GM21526 (cell line): ENCODE measurements around the gene RHO.
"Not testable (repeated sequence)": the region's sequence is repeated elsewhere in the genome, so short reads cannot be mapped to it uniquely, and the experiment has no call there.

Source experiments
- ATAC-seq: cut with Tn5 transposase; IDR thresholded peaks from one replicate; pipeline ENCODE4 v1.9.1; 2021; ENCODE audit warnings: moderate library complexity; ENCODE audit not compliant: unreplicated experiment, low FRiP score

RHO gene

DNA sequence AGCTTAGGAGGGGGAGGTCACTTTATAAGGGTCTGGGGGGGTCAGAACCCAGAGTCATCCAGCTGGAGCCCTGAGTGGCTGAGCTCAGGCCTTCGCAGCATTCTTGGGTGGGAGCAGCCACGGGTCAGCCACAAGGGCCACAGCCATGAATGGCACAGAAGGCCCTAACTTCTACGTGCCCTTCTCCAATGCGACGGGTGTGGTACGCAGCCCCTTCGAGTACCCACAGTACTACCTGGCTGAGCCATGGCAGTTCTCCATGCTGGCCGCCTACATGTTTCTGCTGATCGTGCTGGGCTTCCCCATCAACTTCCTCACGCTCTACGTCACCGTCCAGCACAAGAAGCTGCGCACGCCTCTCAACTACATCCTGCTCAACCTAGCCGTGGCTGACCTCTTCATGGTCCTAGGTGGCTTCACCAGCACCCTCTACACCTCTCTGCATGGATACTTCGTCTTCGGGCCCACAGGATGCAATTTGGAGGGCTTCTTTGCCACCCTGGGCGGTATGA lies at the start of gene RHO:
Gene RHO, plus strand, starts transcription at position 51 of the 512 bp plus-strand sequence. Its CDS starts 95 bp downstream, at position 146.
- ATAC-seq, result no peak

DNA sequence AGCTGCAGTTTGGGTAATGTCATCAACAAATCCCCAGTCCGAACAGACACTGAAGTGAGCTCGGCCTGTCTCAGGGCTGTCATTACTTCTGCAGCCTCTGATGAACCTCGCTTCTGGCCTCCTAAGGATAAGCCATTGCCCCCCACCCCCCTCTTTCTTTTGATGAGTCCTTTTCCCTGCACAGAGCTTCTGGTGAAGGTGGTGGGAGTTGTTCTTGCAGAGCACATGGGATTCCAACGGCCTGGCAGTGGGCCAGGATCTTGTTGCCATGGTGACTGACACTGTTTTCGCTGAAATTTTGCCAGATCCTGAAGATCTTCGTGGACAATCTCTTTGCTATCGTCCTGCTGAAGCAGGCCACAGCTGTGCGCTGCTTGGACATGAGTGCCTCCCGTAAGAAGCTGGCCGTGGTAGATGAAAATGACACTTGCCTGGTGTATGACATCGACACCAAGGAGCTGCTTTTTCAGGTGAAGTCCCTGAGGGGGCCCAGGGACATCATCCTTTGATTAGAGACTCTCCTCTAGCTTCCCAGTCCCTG lies 47.1 kb upstream of the RHO start:
- not testable (repeated sequence) for ATAC-seq

DNA sequence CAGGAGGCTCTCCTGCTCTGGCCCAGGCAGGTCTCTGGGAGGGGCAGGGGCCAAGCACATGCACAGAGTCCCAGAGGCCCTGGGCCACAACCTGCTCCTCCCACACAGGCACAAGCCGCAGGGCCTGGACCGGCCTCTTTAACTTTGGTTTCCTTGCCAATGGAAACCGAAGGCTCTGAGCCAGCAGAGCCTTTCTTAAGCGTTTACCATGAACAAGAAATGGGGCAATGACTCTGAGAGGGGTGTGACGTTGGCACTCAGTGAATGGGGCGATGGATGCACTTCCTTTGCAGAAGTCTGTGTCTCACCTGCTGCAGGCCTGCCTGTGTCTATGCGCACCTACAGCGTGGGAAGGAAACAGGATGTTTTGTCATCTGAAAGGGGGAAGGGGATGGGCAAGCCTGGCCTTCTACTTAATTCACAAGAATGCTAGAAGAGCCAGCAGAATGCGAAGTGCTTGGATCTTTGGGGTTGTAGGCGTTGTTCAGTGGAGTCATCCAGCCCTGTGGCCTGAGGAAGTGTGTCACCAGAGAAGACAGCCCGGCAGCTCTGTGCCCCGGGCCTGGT lies 46.6 kb upstream of the RHO start:
- ATAC-seq, result no peak

DNA sequence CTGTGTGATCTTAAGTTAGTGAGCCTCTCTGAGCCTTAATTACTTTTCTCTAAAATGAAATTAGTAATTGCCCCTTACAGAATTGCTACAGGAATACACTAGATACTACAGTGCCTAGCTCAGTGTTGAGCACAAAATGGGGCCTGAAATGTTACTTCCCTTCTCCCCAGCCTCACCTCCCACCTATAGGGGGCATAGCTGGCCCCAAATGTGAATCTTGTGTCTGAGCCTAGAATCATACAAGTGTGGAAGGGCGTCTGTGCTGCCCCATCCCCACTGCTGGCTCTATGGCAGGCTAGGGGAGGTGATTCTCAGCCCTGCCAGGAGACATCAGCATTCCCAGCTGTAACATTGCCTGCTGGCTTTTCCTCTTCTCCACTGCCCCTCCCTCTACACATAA lies 45.7 kb upstream of the RHO start:
- ATAC-seq, result no peak

DNA sequence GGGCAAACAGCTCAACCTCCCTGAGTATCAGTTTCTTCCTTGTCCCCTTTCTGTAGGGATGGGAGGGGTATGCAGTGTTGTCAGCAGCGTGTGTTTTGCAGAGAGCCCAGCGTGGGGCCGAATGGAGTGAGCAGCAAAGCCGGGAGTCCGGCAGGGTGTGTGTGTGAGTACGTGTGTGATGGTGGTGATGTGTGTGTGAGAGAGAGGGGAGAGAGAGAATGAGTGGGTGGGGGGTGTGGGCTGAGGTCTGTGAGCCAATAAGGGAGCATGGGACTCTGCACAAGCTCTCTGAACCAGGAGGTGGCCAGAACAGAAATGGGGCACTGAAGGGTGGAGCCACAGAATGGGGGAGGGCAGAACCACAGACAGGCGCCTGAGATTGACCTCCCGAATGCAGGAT lies 44.6 kb upstream of the RHO start:
- ATAC-seq, result no peak

DNA sequence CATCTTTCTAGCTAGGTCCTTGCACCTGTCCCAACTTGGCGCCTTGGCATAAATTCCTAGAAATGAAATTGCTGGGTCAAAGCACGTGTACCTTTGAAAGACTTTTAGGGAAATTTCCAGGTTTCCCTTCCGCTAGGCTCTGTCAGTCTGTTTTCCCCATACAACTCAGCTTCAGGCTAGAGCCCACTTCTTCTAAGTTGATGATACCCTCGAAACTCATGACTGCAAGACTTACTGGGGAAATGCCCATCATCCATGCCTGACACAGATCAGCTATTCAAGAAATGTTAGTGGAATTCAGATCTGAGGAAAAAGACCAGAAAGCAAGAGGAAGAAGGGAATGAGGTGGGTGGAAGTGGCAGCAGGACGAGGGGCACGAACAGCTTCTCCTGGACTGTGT lies 43.3 kb upstream of the RHO start:
- not testable (repeated sequence) for ATAC-seq

DNA sequence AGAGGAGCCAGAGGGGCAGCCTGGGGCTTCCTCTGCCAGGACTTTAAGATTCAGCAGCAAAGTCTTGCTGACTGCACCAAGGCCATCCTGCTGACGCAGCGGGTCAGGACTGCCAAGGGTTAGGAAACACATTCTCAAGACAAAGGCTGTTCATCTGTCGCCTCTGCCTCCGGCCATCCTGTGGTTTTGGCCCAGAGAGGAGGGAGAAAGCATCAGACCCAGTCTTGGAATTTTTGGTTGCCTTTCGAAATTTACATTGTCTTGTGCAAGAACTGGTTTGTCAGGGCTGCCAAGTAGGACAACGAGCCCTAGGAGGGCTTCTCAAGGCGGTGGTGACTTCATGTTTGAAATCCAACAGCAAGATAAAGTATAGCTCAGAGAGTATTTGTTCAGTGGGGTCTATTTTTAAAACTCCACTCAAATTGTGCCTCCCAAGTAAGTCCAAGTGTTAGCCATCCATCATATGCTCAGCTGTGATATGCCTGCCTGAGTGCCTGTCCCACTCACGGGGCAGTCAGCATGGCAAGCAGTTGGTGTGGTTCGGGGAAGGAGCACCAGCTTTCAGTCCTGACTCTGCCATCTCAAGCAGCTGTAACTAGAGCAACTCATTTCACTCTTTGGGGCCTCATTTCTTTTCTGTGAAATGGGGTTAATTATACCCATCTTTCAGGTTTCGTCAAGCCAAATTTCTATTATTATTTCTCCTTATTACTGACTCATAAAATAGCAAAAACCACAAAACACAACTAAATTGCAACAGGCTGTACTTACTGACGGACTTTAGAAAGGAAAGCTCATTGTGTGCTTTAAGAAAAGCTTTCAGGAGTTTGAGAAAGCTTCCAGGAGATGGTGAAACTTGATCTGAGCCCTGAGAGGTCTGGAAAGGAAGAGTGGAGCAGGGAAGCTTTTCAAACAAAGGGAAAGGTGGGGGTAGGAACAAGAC lies 42.4 kb upstream of the RHO start:
- no peak for ATAC-seq

DNA sequence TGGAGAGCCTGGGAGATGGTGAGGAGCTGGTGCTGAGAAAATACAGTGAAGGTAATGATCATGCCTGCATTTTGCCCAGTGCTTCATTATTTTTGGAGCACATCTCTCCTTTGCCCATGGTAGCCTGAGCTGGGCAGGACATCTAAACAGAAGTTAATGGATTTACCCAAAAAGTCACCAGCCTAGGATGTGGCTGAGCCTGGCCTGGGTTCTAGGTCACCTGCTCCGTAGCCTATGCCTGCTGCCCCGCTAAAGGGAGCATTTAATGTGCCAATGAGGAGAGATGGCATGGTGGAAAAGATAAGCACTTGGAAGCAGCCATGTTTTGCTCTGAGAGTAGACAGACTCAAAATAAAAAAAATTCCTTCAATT lies 41.8 kb upstream of the RHO start:
- ATAC-seq, result no peak

DNA sequence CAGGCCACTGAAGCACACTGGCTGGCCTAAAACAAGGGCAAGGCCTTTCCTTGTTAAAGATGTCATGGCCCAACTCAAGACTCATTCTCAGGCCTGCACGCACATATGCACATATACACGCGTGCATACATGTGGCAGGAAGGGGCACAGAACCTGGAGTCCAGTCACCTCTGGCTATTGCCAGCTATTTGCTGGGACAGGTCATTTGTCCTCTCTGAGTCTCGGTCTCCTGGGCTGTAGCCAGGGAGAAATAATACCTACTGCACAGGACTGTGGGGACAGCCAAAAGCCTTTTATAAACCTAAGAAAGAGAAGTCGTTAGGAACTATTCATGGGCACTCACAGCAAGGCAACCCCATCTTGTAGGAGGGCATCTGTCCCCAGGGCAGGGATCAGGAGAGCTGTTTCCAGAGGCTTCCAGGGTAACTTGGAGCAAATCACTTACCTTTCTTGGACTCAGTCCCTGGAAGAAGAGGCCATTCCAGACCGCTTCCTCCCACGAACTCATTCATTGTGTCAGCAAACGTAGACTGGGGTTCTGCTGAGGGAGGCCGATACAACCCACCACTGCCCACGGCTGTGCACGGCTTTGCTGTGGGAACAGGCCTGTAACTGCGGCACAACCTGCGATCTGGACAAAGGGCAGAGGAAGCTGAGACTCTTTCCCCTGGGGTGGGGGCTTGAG lies 41.1 kb upstream of the RHO start:
- no peak for ATAC-seq

DNA sequence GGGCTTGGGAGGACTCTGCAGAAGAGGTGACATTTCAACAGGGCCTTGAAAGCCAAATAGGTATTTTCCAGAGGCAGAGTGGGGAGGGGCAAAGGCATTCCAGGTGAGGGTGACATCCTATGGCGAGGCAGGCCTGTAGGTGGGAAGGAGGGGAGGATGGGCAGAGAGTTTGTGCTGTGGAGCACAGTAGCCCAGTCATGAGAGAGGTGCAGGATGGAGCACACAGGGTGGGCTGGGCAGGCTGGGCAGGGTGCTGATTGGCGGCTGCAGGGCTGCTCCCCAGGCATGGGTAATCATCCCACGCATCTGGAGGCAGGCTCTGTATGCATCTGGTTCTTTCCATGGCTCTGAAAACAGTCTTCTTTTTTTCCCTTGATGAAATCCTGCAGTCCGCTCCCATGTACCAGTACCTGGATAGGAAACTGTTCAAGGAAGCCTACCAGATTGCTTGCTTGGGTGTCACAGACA lies 40.5 kb upstream of the RHO start:
- ATAC-seq, result not testable (repeated sequence)

DNA sequence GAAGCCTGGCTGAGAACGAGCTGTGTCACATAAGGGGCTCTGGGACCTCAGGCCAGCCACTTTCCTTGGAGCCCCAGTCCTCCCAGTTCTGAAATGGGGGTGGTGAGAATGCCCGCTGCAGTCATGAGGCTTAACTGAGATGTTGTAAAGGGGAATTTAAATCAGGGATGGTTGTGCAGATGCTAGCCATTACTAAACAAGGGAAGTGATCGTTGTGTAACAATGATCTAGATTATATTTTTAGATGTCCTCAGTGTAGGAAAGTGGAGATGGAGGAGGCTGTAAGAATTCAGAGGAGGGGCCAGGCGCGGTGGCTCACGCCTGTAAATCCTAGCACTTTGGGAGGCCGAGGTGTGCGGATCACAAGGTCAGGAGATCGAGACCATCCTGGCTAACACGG lies 39.2 kb upstream of the RHO start:
- ATAC-seq, result not testable (repeated sequence)

DNA sequence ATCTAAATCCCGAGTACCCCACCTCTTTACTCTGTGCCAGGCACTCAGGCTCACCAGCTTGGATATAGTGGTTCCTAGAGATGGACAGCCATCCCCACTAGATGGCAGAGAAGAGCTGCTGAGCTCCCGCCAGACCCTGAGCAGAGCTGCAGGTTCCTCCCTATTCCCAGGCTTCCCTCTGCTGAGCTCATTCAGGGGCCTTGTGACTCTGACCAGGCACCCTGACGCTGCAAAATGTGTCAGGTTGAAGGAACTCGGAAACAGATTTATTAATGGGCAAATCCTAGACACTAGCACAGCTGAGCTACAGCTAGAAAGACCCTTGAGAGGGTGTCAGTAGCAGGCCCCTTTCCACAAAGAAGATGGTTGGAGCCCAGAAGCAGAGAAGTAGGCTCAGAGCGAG lies 38.2 kb upstream of the RHO start:
- no peak for ATAC-seq

DNA sequence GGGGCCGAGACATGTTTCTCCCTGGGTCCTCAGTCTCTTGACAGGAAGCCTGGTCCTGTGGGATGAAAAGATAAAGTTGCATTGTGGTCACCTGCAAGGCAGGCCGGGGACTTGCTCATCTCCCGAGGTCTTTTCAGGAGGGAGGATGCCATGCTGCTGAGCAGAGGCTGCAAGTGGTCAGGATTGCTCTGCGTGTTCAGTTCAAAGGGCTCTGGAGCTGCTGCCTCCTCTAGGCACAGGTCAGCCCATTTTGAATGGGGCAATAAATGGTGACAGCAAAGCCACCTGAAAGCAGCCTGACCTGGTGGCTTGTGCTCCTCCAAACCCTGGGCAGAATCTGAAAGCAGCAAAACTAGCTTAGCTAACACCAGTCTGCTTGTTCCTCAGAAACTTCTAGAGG lies 37.4 kb upstream of the RHO start:
- not testable (repeated sequence) for ATAC-seq

DNA sequence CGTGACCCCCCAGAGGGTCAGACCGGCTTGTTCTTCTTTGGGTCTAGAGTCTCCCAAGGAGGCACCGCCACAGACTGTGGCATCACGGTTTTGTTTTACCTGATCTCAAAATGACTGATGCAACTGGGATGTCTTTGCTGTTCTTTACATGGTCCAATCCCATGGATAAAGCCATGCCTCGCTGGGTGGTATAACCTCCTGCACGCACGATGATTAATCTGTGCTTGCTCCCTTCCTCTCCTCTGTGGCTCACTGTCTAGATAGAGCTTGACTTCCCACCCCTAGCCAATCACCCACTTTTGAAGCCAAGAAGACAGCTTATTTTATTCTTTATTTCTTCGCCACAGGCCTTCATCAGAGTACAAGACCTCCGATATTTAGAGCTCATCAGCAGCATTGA lies 36.6 kb upstream of the RHO start:
- ATAC-seq, result no peak

DNA sequence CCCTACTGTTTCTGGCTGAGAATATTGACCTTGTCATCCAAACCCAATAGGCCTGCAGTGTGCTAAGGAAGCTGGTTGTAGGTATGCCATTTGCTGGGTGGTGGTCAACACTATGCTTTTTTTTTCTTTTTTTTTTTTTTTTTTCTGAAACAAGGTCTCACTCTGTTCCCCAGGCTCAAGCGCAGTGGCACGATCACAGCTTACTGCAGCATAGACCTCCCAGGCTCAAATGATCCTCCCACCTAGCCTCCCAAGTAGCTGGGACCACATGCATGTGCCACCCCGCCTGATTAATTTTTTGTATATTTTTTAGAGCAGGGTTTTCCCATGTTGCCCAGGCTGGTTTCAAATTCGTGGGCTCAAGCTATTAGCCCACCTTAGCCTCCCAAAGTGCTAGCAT lies 35.7 kb upstream of the RHO start:
- ATAC-seq, result no peak

DNA sequence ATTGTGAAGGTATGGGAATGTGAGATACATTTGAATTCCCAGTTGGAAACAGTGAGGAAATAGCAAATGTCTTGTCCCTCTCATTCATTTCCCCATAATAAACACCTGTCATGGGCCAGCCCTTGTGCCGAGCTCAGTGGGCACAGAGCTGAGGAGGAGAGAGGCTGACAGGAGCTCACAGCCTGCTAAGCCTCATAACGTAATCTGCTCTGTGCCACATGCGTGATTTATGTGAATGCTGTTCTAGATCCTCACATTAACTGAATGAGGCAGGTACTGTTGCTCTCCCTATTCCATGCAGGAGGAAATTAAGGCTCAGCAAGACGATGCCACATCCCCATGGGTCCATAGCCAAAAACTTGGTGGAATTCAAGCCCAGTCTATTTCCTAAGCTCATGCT lies 35.2 kb upstream of the RHO start:
- no peak for ATAC-seq

DNA sequence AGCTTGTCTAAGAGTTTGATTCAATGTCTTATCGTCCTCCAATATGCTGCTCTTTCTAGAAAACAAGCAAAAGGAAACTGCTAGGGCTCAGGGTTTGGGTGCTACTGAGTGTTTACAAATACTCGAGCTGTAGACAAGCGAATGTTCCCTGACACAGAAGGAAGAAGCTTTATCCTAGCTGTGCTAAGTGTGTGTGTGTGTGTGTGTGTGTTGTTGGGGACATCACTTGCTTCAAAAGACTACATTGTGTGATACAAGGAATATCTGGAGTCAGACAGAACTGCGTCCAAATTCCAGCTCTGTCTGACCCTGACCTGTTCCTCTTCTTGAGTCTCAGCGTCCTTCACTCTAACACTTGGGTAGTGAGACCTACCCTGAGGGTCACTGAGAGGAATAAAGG lies 33.9 kb upstream of the RHO start:
- ATAC-seq, result not testable (repeated sequence)

DNA sequence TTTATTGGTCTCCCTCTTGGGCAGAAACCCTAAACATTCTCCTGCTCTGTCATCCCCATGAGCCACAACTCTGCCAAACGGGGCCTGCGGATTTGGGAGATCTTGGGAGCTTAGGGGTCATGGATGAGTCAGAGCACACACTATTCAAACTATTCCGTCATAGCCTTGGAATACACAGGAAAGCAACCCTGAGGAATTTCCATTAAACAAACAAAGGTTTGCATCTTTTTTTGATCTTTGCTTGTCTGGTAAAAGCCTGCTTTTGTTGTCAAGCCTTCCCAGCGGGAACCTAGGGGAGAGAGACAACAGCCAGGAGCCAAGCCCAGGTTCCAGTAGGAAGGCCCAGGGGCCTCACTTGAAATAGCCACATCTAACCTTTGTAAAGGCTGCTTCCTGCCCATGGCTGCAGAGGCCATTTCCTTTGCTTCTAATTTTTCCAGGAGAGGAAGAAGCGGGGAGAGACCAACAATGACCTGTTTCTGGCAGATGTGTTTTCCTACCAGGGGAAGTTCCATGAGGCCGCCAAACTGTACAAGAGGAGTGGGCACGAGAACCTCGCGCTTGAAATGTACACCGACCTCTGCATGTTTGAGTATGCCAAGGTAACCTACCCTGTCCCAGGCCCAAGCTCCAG lies 33.3 kb upstream of the RHO start:
- not testable (repeated sequence) for ATAC-seq

DNA sequence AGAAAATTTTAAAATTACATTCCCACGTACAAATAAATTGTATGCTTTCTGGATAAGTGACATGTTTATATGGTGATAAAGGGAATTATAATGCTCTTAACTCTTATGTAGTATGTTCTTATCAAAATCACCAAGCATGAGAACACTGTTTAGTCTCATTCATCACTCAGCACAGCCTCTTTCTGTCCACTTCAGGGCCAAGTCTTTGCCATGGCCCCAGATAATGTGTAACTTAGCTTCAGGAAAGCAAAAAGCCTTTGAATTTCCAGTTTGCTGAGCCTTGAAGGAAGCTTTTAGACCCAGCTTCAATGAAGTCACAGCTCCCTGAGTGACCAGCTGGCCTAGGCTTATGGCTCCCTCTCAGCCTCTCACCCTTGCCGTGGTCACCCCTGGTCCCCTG lies 30.6 kb upstream of the RHO start:
- not testable (repeated sequence) for ATAC-seq
